K562 (cell line): ENCODE data around the gene CDYL2. TPM values are rescaled to one million over a fixed set of nuclear protein-coding genes. Genes with fewer than 3 reads are reported as not detected.
A peak's percentile ranks its signal among the peaks of the same experiment; 100 is the strongest.

Source experiments
- ATAC-seq: fragments of 200-7000 bp; cut with Tn5 transposase; 3 replicates; pipeline ENCODE4 v1.9.1; 2020; ENCODE audit warnings: moderate library complexity
- BruUV-seq: library from RNA; stranded (reverse); fragments of 400-500 nt; replicated peaks from 2 replicates; lab custom pipeline; 2021; lab: Mats Ljungman, UMichigan
- CTCF ChIA-PET: fragments of 300-600 bp; formaldehyde crosslinking; extraction: SDS; loops from one replicate; lab custom pipeline; 2021; ENCODE audit warnings: low intra/inter-chr PET ratio; lab: Yijun Ruan, JAX
- POLR2A ChIA-PET: fragments of 300-600, 350-650 bp; sonication (Branson Sonifier 250); formaldehyde crosslinking; extraction: SDS; loops from one replicate; lab custom pipeline; 2021; ENCODE audit warnings: antibody characterized with exemption, inconsistent platforms; lab: Yijun Ruan, JAX
- DNase-seq, 4 experiments: peaks; one replicate each; pipeline versions ENCODE4 v3.0.0 to v3.0.0-alpha.2; 2011 to 2018; ENCODE audit warnings: low spot score in 3 of 4, mixed read lengths in 3 of 4; ENCODE audit errors: extremely low read depth in 1 of 4
- FAIRE-seq: peaks from 2 replicates; lab custom pipeline; 2011; peaks lifted over from hg19 to GRCh38; lab: Jason Lieb, UNC
- H2AFZ ChIP-seq: 2 replicates; pipeline ENCODE4 v1.6.0; 2011; ENCODE audit warnings: low read depth, low read length, control low read depth, inconsistent platforms
- H3K27ac ChIP-seq: fragments of 200-600 bp; 3 replicates; pipeline ENCODE4 v1.8.0; 2011; ENCODE audit warnings: low read depth, mild to moderate bottlenecking, control low read depth, inconsistent platforms, low read length, moderate library complexity, mixed read lengths; ENCODE audit errors: extremely low read depth
- H3K27me3 ChIP-seq, 2 experiments: fragments of 300-600 bp in 1 of 2; 2 replicates in 1 of 2; 3 replicates in 1 of 2; pipeline versions ENCODE4 v1.6.0 to v1.8.0; 2011; ENCODE audit warnings: inconsistent platforms in 2 of 2, low read length in 2 of 2, mild to moderate bottlenecking in 1 of 2, mixed read lengths in 1 of 2, moderate library complexity in 1 of 2; ENCODE audit not compliant: control insufficient read depth in 2 of 2, insufficient read depth in 2 of 2
- H3K36me3 ChIP-seq: fragments of 300-600 bp; 3 replicates; pipeline ENCODE4 v1.8.0; 2011; ENCODE audit warnings: mild to moderate bottlenecking, low read length, inconsistent platforms; ENCODE audit not compliant: control insufficient read depth, insufficient read depth
- H3K4me1 ChIP-seq, 2 experiments: fragments of 200-600 bp in 1 of 2; replicated peaks in 1 of 2; 2 replicates in 1 of 2; 3 replicates in 1 of 2; pipeline versions ENCODE4 v1.5.1 to v1.8.0; 2011; ENCODE audit warnings: inconsistent platforms in 2 of 2, low read length in 2 of 2, mild to moderate bottlenecking in 1 of 2, mixed read lengths in 1 of 2, moderate library complexity in 1 of 2; ENCODE audit not compliant: control insufficient read depth in 2 of 2, insufficient read depth in 2 of 2
- H3K4me2 ChIP-seq: 2 replicates; pipeline ENCODE4 v1.6.1; 2011; ENCODE audit warnings: low read length, control low read depth, inconsistent platforms, mixed read lengths; ENCODE audit not compliant: insufficient read depth
- H3K4me3 ChIP-seq: fragments of 200-600 bp; sonication (generic), shearing (Covaris generic); 2 replicates; pipeline ENCODE4 v1.5.1; 2016; ENCODE audit warnings: control low read depth, inconsistent platforms
- H3K79me2 ChIP-seq: fragments of 200-600 bp; 3 replicates; pipeline ENCODE4 v1.8.0; 2011; ENCODE audit warnings: low read length, inconsistent platforms; ENCODE audit not compliant: control insufficient read depth, insufficient read depth
- H3K9ac ChIP-seq, 2 experiments: 2 replicates each; pipeline versions ENCODE4 v1.6.0 to v1.6.1; 2011; ENCODE audit warnings: low read depth in 2 of 2, low read length in 2 of 2, control low read depth in 1 of 2, inconsistent platforms in 1 of 2, mild to moderate bottlenecking in 1 of 2, mixed read lengths in 1 of 2; ENCODE audit not compliant: insufficient read depth in 1 of 2
- H3K9me1 ChIP-seq: one replicate; pipeline ENCODE4 v1.6.0; 2011; ENCODE audit warnings: inconsistent platforms, mild to moderate bottlenecking, low read length, moderate library complexity; ENCODE audit not compliant: control insufficient read depth, insufficient read depth
- H3K9me3 ChIP-seq: replicated peaks from 2 replicates; pipeline ENCODE4 v1.5.1; 2011; ENCODE audit warnings: low read depth, low read length, inconsistent platforms; ENCODE audit not compliant: control insufficient read depth, insufficient read depth
- H4K20me1 ChIP-seq: replicated peaks from 2 replicates; pipeline ENCODE4 v1.6.1; 2011; ENCODE audit warnings: low read length, inconsistent platforms, mixed read lengths; ENCODE audit not compliant: control insufficient read depth, insufficient read depth
- ELF1 ChIP-seq: fragments of 200-800 bp; sonication (Bioruptor generic); IDR thresholded peaks from 2 replicates; pipeline ENCODE4 v1.6.1; 2016; ENCODE audit warnings: missing genetic modification characterization, missing compliant biosample characterization
- HMGXB4 ChIP-seq: sonication (generic); formaldehyde crosslinking; IDR thresholded peaks from 2 replicates; pipeline ENCODE4 v1.8.1; 2023; ENCODE audit warnings: mild to moderate bottlenecking, missing genetic modification reagents
- ZBTB40 ChIP-seq, 2 experiments: fragments of 450-650 bp in 1 of 2; sonication (generic) in 1 of 2; formaldehyde crosslinking in 1 of 2; IDR thresholded peaks; 2 replicates each; pipeline versions ENCODE4 v1.7.1 to v1.9.0; 2016 to 2022; ENCODE audit warnings: inconsistent platforms in 1 of 2, mild to moderate bottlenecking in 1 of 2, missing genetic modification reagents in 1 of 2
- ZNF561 ChIP-seq: fragments of 450-650 bp; formaldehyde crosslinking; conservative IDR thresholded peaks from 2 replicates; pipeline ENCODE4 v1.4.0; 2020; ENCODE audit warnings: mild to moderate bottlenecking, moderate library complexity
- WGBS: fragments of 100-300 bp; shearing (Covaris generic); methylation state at CpG from one replicate; pipeline ENCODE4 v1.1.6; 2016; ENCODE audit warnings: low coverage, mixed read lengths; ENCODE audit not compliant: insufficient coverage; ENCODE audit errors: missing lambda C conversion rate; 5-methylcytosine and 5-hydroxymethylcytosine counted together
- in situ Hi-C: fragments of 300-500 bp; cut with MboI; formaldehyde crosslinking; loops from 4 replicates; pipeline ENCODE4 v1.15.0; 2018; ENCODE audit warnings: inconsistent platforms, mixed read lengths
- intact Hi-C: fragments of 100-400 bp; cut with micrococcal nuclease; formaldehyde crosslinking; loops from 2 replicates; pipeline ENCODE4 v1.14.2; 2022
- polyA plus RNA-seq, 8 experiments: library from polyadenylated mRNA; depleted of rRNA in 4 of 8; stranded (reverse) in 5 of 8; unstranded in 3 of 8; fragments of >200 nt; fragmentation: Nextera tagmentation in 2 of 8; fragmentation: Illumina TruSeq in 1 of 8; extraction: Ambion mirVana in 2 of 8; extraction: Trizol in 1 of 8; gene quantifications; 2 replicates each; pipeline versions ENCODE4 v1.2.1 to v1.2.3, GENCODE V29; 2011 to 2014; ENCODE audit warnings: inconsistent platforms in 1 of 8, missing spikeins in 1 of 8
- total RNA-seq, 7 experiments: library from RNA; depleted of rRNA in 6 of 7; stranded (reverse); fragments of >200 nt in 6 of 7; fragmentation: Illumina TruSeq in 2 of 7; extraction: Trizol in 2 of 7; gene quantifications; 2 replicates each; pipeline versions ENCODE4 v1.2.1 to v1.2.3, GENCODE V29; 2011 to 2021; ENCODE audit warnings: low replicate concordance in 1 of 7

CDYL2 gene
- total and polyA plus RNA-seq, 9 of the 15 experiments (the other 6 are each of a cell fraction or from before 2014, with no cell fraction given), result under 0.01 to 0.04 (median 0.01) TPM; not detected in 6

GRCh38 chr16:80851831-80852230 is 47.4 kb upstream of the CDYL2 start:
- POLR2A ChIA-PET, result no interaction called here
- CTCF ChIA-PET, result interaction anchor here (1.7 kb wide), 1 partner anchor 325 kb away, joined by 10 read pairs; no protein-coding TSS in a partner anchor
- Histone ChIP-seq H3K4me1 (no peaks in the 10 kb centered on the region), H4K20me1 (no peaks in the 10 kb centered on the region), H2AFZ (no peak overlapping the region), H3K79me2 (no peaks in the 10 kb centered on the region), H3K36me3 (no peaks in the 10 kb centered on the region), H3K9me1 (no peaks in the 10 kb centered on the region), H3K9ac (no peak overlapping the region), H3K4me3 (no peak overlapping the region), H3K9me3 (no peaks in the 10 kb centered on the region), H3K27ac (no peak overlapping the region), H3K4me2 (no peak overlapping the region), H3K27me3 (no peaks in the 10 kb centered on the region)
- intact Hi-C loops, result no loop called here
- no peak for DNase-seq
- BruUV-seq, result no TSS peak
- in situ Hi-C loops, result no loop called here
- 0% methylated on average over 6 of the region's 6 CpGs for WGBS
- no peak for ATAC-seq
- no peak for FAIRE-seq
- 0 out of 2 replicates have a peak, but pooled peaks have one; percentile 10 for TF ChIP-seq ELF1
- no peak for TF ChIP-seq ZNF561 (CRISPR knock-in tag)
- TF ChIP-seq, all 486 proteins: peak for 1

GRCh38 chr16:80850757-80851156 is 46.4 kb upstream of the CDYL2 start:
- Histone ChIP-seq H3K4me2 (no peak overlapping the region), H3K9me1 (no peaks in the 10 kb centered on the region), H3K27ac (no peak overlapping the region), H3K4me1 (no peaks in the 10 kb centered on the region), H4K20me1 (no peaks in the 10 kb centered on the region), H3K79me2 (no peaks in the 10 kb centered on the region), H2AFZ (no peak overlapping the region), H3K27me3 (no peaks in the 10 kb centered on the region), H3K36me3 (no peaks in the 10 kb centered on the region), H3K9ac (no peak overlapping the region), H3K4me3 (no peak overlapping the region), H3K9me3 (no peaks in the 10 kb centered on the region)
- ChIA-PET CTCF (no interaction called here), POLR2A (no interaction called here)
- no peak for ATAC-seq
- in situ Hi-C loops (no loop called here), intact Hi-C loops (no loop called here)
- FAIRE-seq, result no peak
- no peak for DNase-seq
- no TSS peak for BruUV-seq
- TF ChIP-seq ZBTB40 (IDR thresholded peaks at IDR 0.05), result peak; percentile 60
- no peak for TF ChIP-seq ZBTB40 (CRISPR knock-in tag; IDR thresholded peaks at IDR 0.05)
- no peak for TF ChIP-seq HMGXB4 (CRISPR knock-in tag)
